A549 (cell line): ENCODE measurements around the gene COPA.

Source experiments
- CTCF ChIP-seq: fragments of >200 bp; sonication (Bioruptor Twin); formaldehyde crosslinking; IDR thresholded peaks from 3 replicates; pipeline ENCODE4 v1.5.1; 2016
- ELK1 ChIP-seq: fragments of 150-350 bp; IDR thresholded peaks from 2 replicates; pipeline ENCODE4 v1.6.1; 2014; ENCODE audit warnings: low read depth, mild to moderate bottlenecking, low read length
- RAD21 ChIP-seq, 2 experiments: fragments of >200 bp in 1 of 2; sonication (Bioruptor Twin) in 1 of 2; formaldehyde crosslinking in 1 of 2; IDR thresholded peaks in 1 of 2; conservative IDR thresholded peaks in 1 of 2; 2 replicates in 1 of 2; 3 replicates in 1 of 2; pipeline ENCODE4 v1.6.1; 2012 to 2018; ENCODE audit warnings: inconsistent platforms in 1 of 2
- RFX5 ChIP-seq: fragments of 450-650 bp; IDR thresholded peaks from 2 replicates; pipeline ENCODE4 v1.7.1; 2014; ENCODE audit warnings: antibody characterized with exemption, mild to moderate bottlenecking, moderate library complexity

GRCh38 chr1:160285506-160285905 is 57.5 kb downstream of the COPA start:
- TF ChIP-seq RFX5 (no peak), CTCF (no peak), RAD21 (conservative IDR thresholded peaks at IDR 0.05 in 1 of 2, IDR thresholded peaks at IDR 0.05 in 1 of 2) (no peak), ELK1 (no peak)
